K562 (cell line): Measurements from ENCODE around the gene SIT1.

Experiments
- E4F1 ChIP-seq: fragments of 250-450 bp; sonication (Bioruptor Pico); IDR thresholded peaks from 2 replicates; pipeline ENCODE4 v1.5.0; 2021; ENCODE audit warnings: mild to moderate bottlenecking, borderline replicate concordance
- POLR2AphosphoS5 ChIP-seq: IDR thresholded peaks from 2 replicates; pipeline ENCODE4 v1.6.1; 2011; ENCODE audit warnings: mild to moderate bottlenecking, low read depth, low read length, moderate library complexity; ENCODE audit not compliant: control insufficient read depth, insufficient read depth
- RAD21 ChIP-seq, 2 experiments: fragments of 250-450 bp in 1 of 2; fragments of 450-650 bp in 1 of 2; sonication (Bioruptor Pico) in 1 of 2; formaldehyde crosslinking in 1 of 2; IDR thresholded peaks in 1 of 2; conservative IDR thresholded peaks in 1 of 2; 2 replicates each; pipeline versions ENCODE4 v1.4.0 to v1.8.0; 2020 to 2022; ENCODE audit warnings: mild to moderate bottlenecking in 2 of 2, moderate library complexity in 1 of 2
- SMARCA5 ChIP-seq: fragments of 450-650 bp; IDR thresholded peaks from 2 replicates; pipeline ENCODE4 v1.6.1; 2016
- ZNF282 ChIP-seq: sonication (generic); formaldehyde crosslinking; IDR thresholded peaks from 2 replicates; pipeline ENCODE4 v1.8.1; 2023; ENCODE audit warnings: missing genetic modification reagents
- ZSCAN32 ChIP-seq: fragments of 450-650 bp; formaldehyde crosslinking; IDR thresholded peaks from 2 replicates; pipeline ENCODE4 v1.4.0; 2020; ENCODE audit warnings: mild to moderate bottlenecking, moderate library complexity
- TF ChIP-seq, protein P1 (sequence below): sonication (generic); formaldehyde crosslinking; IDR thresholded peaks from 2 replicates; pipeline ENCODE4 v1.8.1; 2023; ENCODE audit warnings: mild to moderate bottlenecking, missing genetic modification reagents, moderate library complexity

- TF ChIP-seq ZNF282 (no peak), RAD21 (CRISPR knock-in tag; conservative IDR thresholded peaks at IDR 0.05 in 1 of 2, IDR thresholded peaks at IDR 0.05 in 1 of 2) (no peak), POLR2AphosphoS5 (no peak), ZSCAN32 (CRISPR knock-in tag) (no peak), E4F1 (CRISPR knock-in tag) (no peak), SMARCA5 (no peak)
- TF ChIP-seq, protein P1, sequence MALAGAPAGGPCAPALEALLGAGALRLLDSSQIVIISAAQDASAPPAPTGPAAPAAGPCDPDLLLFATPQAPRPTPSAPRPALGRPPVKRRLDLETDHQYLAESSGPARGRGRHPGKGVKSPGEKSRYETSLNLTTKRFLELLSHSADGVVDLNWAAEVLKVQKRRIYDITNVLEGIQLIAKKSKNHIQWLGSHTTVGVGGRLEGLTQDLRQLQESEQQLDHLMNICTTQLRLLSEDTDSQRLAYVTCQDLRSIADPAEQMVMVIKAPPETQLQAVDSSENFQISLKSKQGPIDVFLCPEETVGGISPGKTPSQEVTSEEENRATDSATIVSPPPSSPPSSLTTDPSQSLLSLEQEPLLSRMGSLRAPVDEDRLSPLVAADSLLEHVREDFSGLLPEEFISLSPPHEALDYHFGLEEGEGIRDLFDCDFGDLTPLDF (CRISPR knock-in tag): no peak
Measured at GRCh38 chr9:35608221-35608620, 42.5 kb downstream of the SIT1 start.
